Measurements from ENCODE around the gene SND1. TPM values are rescaled to one million over a fixed set of nuclear protein-coding genes. Genes with fewer than 3 reads are reported as not detected.

SND1 gene
- total RNA-seq, 1 experiment from 2014 or later: 139 TPM

DNA sequence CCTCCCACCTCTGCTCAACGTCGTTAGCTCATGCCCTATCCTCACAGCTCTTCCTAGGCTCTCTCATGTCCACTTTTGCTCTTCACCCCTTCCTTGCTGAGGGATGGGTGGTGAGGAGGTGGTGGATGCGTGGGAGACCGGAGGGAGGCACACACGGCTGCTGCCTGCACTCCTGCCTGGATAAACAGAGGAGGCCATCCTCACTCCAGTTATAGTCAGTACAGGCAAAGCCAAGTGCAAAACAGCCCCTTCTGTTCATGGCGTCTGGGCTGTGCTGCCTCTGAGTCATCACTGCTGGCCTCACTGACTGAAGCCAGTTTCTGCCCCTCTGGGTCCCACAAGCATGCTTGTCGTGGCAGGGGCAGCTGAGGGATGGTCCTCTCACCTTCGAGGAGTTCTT is 411.1 kb downstream of the SND1 start:
- Histone ChIP-seq H3K4me1 (ENCODE audit: insufficient read depth, low read length) (no peaks in the 10 kb centered on the region), H3K9ac (ENCODE audit: low read length) (no peak overlapping the region), H3F3A (ENCODE audit: low read length, unreplicated experiment) (no peaks in the 10 kb centered on the region), H3K9me2 (replicated peaks; ENCODE audit: low read length) (no peaks in the 10 kb centered on the region), H3K4me2 (ENCODE audit: low read length) (no peak overlapping the region), H3K36me3 (ENCODE audit: low read depth, low read length) (no peaks in the 10 kb centered on the region), H3K27me3 (ENCODE audit: low read length) (no peaks in the 10 kb centered on the region), H4K20me1 (ENCODE audit: low read length) (no peaks in the 10 kb centered on the region), H3K9me3 (ENCODE audit: low read length) (no peaks in the 10 kb centered on the region), H2AFZ (ENCODE audit: low read length) (no peak overlapping the region), H3K79me2 (ENCODE audit: low read length) (no peaks in the 10 kb centered on the region), H3K27ac (ENCODE audit: low read length) (no peak overlapping the region), H3K4me3 (ENCODE audit: low read length) (no peak overlapping the region)
- ATAC-seq (no peak), DNase-seq (no peak)
- ChIA-PET POLR2A (ENCODE audit: unreplicated experiment) (no interaction called here), CTCF (no interaction called here)
- intact Hi-C loops (cut with micrococcal nuclease): no loop called here
- TF ChIP-seq EZH2 (IDR thresholded peaks at IDR 0.05; ENCODE audit: low read length, unreplicated experiment) (no peak), EZH2phosphoT487 (IDR thresholded peaks at IDR 0.05; ENCODE audit: borderline replicate concordance, low read length) (no peak)
- no TSS peak for BruUV-seq (replicated peaks)

DNA sequence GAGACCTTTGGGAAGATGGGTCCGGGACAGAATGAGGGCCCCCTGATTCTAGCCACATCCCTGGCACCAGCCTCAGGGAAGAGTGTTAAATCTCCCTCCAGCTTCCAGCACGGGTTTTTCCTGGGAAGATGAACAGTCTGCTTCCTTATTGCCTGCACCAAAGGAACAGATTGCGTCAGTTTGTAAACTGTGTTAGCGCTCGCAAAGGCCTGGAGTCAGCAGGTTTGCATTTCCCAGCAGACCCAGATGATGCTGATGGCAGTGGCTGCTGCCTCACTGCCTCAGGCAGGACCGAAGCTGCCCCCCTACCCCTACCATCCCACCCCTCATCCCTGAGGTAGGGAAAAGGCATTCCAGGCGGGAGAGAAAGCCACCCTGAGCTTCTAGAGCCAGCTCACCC is 413.9 kb downstream of the SND1 start:
- Histone ChIP-seq H3K27me3 (ENCODE audit: low read length) (no peaks in the 10 kb centered on the region), H3K9me2 (replicated peaks; ENCODE audit: low read length) (no peaks in the 10 kb centered on the region), H4K20me1 (ENCODE audit: low read length) (no peaks in the 10 kb centered on the region), H3F3A (ENCODE audit: low read length, unreplicated experiment) (no peaks in the 10 kb centered on the region), H3K27ac (ENCODE audit: low read length) (no peak overlapping the region), H3K9ac (ENCODE audit: low read length) (no peak overlapping the region), H3K36me3 (ENCODE audit: low read depth, low read length) (no peaks in the 10 kb centered on the region), H3K4me1 (ENCODE audit: insufficient read depth, low read length) (no peaks in the 10 kb centered on the region), H3K9me3 (ENCODE audit: low read length) (no peaks in the 10 kb centered on the region), H3K4me3 (ENCODE audit: low read length) (no peak overlapping the region), H2AFZ (ENCODE audit: low read length) (no peak overlapping the region), H3K79me2 (ENCODE audit: low read length) (no peaks in the 10 kb centered on the region), H3K4me2 (ENCODE audit: low read length) (no peak overlapping the region)
- ATAC-seq (no peak), DNase-seq (no peak)
- ChIA-PET POLR2A (ENCODE audit: unreplicated experiment) (no interaction called here), CTCF (no interaction called here)
- BruUV-seq (replicated peaks): no TSS peak
- intact Hi-C loops (cut with micrococcal nuclease): no loop called here
- TF ChIP-seq, protein P1, sequence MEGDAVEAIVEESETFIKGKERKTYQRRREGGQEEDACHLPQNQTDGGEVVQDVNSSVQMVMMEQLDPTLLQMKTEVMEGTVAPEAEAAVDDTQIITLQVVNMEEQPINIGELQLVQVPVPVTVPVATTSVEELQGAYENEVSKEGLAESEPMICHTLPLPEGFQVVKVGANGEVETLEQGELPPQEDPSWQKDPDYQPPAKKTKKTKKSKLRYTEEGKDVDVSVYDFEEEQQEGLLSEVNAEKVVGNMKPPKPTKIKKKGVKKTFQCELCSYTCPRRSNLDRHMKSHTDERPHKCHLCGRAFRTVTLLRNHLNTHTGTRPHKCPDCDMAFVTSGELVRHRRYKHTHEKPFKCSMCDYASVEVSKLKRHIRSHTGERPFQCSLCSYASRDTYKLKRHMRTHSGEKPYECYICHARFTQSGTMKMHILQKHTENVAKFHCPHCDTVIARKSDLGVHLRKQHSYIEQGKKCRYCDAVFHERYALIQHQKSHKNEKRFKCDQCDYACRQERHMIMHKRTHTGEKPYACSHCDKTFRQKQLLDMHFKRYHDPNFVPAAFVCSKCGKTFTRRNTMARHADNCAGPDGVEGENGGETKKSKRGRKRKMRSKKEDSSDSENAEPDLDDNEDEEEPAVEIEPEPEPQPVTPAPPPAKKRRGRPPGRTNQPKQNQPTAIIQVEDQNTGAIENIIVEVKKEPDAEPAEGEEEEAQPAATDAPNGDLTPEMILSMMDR (conservative IDR thresholded peaks at IDR 0.05; ENCODE audit: low read depth, low read length): no peak
- TF ChIP-seq EZH2phosphoT487 (IDR thresholded peaks at IDR 0.05; ENCODE audit: borderline replicate concordance, low read length): no peak
- no peak for TF ChIP-seq EZH2 (IDR thresholded peaks at IDR 0.05; ENCODE audit: low read length, unreplicated experiment)

DNA sequence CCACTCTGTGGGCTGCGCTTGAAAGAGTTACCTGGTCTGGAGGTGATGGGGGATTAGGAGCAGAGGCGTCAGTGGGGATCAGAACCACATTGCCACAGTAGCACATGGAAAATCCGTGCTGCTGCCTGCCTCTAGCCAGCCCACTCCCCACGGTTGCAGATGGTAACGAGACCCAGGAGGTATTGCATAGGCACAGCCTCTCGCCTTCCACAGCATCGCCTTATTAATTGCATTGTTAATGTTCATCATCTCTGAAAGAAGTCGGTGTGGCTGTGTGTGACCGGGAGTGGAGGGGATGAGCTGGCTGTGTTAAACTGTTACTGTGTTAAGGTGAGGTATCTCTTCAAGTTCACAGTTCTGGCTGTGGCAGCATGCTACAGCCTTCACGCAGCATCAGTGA is 414.4 kb downstream of the SND1 start:
- no peak overlapping the region for H3K27ac ChIP-seq (ENCODE audit: low read length)
- no peak overlapping the region for H3K4me2 ChIP-seq (ENCODE audit: low read length)
- POLR2A ChIA-PET (ENCODE audit: unreplicated experiment): no interaction called here
- H2AFZ ChIP-seq (ENCODE audit: low read length): no peak overlapping the region
- ATAC-seq (no peak), DNase-seq (no peak)
- TF ChIP-seq, protein P1 (conservative IDR thresholded peaks at IDR 0.05; ENCODE audit: low read depth, low read length): no peak
- TF ChIP-seq EZH2phosphoT487 (IDR thresholded peaks at IDR 0.05; ENCODE audit: borderline replicate concordance, low read length) (no peak), EZH2 (IDR thresholded peaks at IDR 0.05; ENCODE audit: low read length, unreplicated experiment) (no peak)
- no peaks in the 10 kb centered on the region for H3K4me1 ChIP-seq (ENCODE audit: insufficient read depth, low read length)
- H3K36me3 ChIP-seq (ENCODE audit: low read depth, low read length): no peaks in the 10 kb centered on the region
- H3K79me2 ChIP-seq (ENCODE audit: low read length): no peaks in the 10 kb centered on the region
- intact Hi-C loops (cut with micrococcal nuclease): no loop called here
- no peaks in the 10 kb centered on the region for H3K9me3 ChIP-seq (ENCODE audit: low read length)
- BruUV-seq (replicated peaks): no TSS peak
- H3K9ac ChIP-seq (ENCODE audit: low read length): no peak overlapping the region
- no peaks in the 10 kb centered on the region for H3F3A ChIP-seq (ENCODE audit: low read length, unreplicated experiment)
- CTCF ChIA-PET: no interaction called here
- H3K27me3 ChIP-seq (ENCODE audit: low read length): no peaks in the 10 kb centered on the region
- H3K4me3 ChIP-seq (ENCODE audit: low read length): no peak overlapping the region
- H3K9me2 ChIP-seq (replicated peaks; ENCODE audit: low read length): no peaks in the 10 kb centered on the region
- no peaks in the 10 kb centered on the region for H4K20me1 ChIP-seq (ENCODE audit: low read length)

All from PC-3 (cell line).